GM23248 (cell line): ENCODE results near the gene CTNND2. TPM values are rescaled to one million over a fixed set of nuclear protein-coding genes. Genes with fewer than 3 reads are reported as not detected.

Experiments used
- DNase-seq: peaks from one replicate; pipeline ENCODE4 v3.0.0-alpha.2; 2015
- H2AFZ ChIP-seq: fragments of 200-600 bp; sonication (generic); 2 replicates; pipeline ENCODE4 v1.6.1; 2016; ENCODE audit warnings: antibody characterized with exemption
- H3F3A ChIP-seq: fragments of 200-600 bp; sonication (generic); 2 replicates; pipeline ENCODE4 v1.6.1; 2016; ENCODE audit warnings: mild to moderate bottlenecking, antibody characterized with exemption, mixed run types; ENCODE audit not compliant: insufficient read depth
- H3K27ac ChIP-seq: fragments of 200-600 bp; sonication (generic); 2 replicates; pipeline ENCODE4 v1.5.1; 2016; ENCODE audit warnings: mild to moderate bottlenecking
- H3K27me3 ChIP-seq: fragments of 200-600 bp; sonication (generic); replicated peaks from 2 replicates; pipeline ENCODE4 v1.6.1; 2016; ENCODE audit warnings: mild to moderate bottlenecking; ENCODE audit not compliant: insufficient read depth
- H3K36me3 ChIP-seq: fragments of 200-600 bp; sonication (generic); 2 replicates; pipeline ENCODE4 v1.6.1; 2016; ENCODE audit warnings: low read depth, mild to moderate bottlenecking
- H3K4me1 ChIP-seq: fragments of 200-600 bp; sonication (generic); 2 replicates; pipeline ENCODE4 v1.6.1; 2016; ENCODE audit warnings: mild to moderate bottlenecking; ENCODE audit not compliant: insufficient read depth
- H3K4me2 ChIP-seq: fragments of 200-600 bp; sonication (generic); one replicate; pipeline ENCODE4 v1.6.1; 2016; ENCODE audit warnings: mild to moderate bottlenecking; ENCODE audit not compliant: unreplicated experiment
- H3K4me3 ChIP-seq: fragments of 200-600 bp; sonication (generic); 2 replicates; pipeline ENCODE4 v1.5.1; 2016; ENCODE audit warnings: mild to moderate bottlenecking
- H3K79me2 ChIP-seq: fragments of 200-600 bp; sonication (generic); 2 replicates; pipeline ENCODE4 v1.6.1; 2016; ENCODE audit warnings: mild to moderate bottlenecking; ENCODE audit not compliant: insufficient read depth
- H3K9ac ChIP-seq: fragments of 200-600 bp; sonication (generic); 2 replicates; pipeline ENCODE4 v1.6.1; 2016; ENCODE audit warnings: mild to moderate bottlenecking
- H3K9me2 ChIP-seq: fragments of 200-600 bp; sonication (generic); 2 replicates; pipeline ENCODE4 v1.6.1; 2016; ENCODE audit warnings: mixed run types, mild to moderate bottlenecking, moderate library complexity; ENCODE audit not compliant: insufficient read depth
- H3K9me3 ChIP-seq: fragments of 200-600 bp; sonication (generic); one replicate; pipeline ENCODE4 v1.6.1; 2017; ENCODE audit warnings: low read depth
- H4K20me1 ChIP-seq: fragments of 200-600 bp; sonication (generic); 2 replicates; pipeline ENCODE4 v1.6.0; 2016; ENCODE audit not compliant: insufficient read depth
- EZH2 ChIP-seq: fragments of 200-600 bp; sonication (generic); IDR thresholded peaks from 2 replicates; pipeline ENCODE4 v1.6.1; 2018; ENCODE audit warnings: antibody characterized with exemption, mild to moderate bottlenecking; ENCODE audit not compliant: insufficient read depth, poor library complexity, severe bottlenecking
- EZH2phosphoT487 ChIP-seq: fragments of 200-600 bp; sonication (generic); IDR thresholded peaks from 2 replicates; pipeline ENCODE4 v1.6.1; 2018; ENCODE audit warnings: antibody characterized with exemption, moderate library complexity, mild to moderate bottlenecking, low read depth; ENCODE audit not compliant: insufficient read depth
- WGBS, 2 experiments: methylation state at CpG; one replicate each; pipeline ENCODE4 v1.1.6; 2015 to 2017; ENCODE audit warnings: low lambda C conversion rate in 2 of 2, low coverage in 1 of 2; ENCODE audit errors: missing lambda C conversion rate in 2 of 2; 5-methylcytosine and 5-hydroxymethylcytosine counted together
- in situ Hi-C: fragments of 300-500 bp; cut with MboI; formaldehyde crosslinking; loops from 2 replicates; pipeline ENCODE4 v1.15.0; 2020
- polyA plus RNA-seq: library from polyadenylated mRNA; unstranded; fragments of >200 nt; fragmentation: Nextera tagmentation; extraction: Ambion mirVana; gene quantifications from 2 replicates; pipeline ENCODE4 v1.2.1, GENCODE V29; 2016
- total RNA-seq: library from RNA; depleted of rRNA; stranded (reverse); fragments of >200 nt; shearing (Covaris generic); gene quantifications from 2 replicates; pipeline ENCODE4 v1.2.3, GENCODE V29; 2014

The CTNND2 gene
- total and polyA plus RNA-seq, 2 experiments from 2014 or later, result not detected

GRCh38 chr5:11234501-11234911, 669.7 kb downstream of the CTNND2 start:
- in situ Hi-C loops, result no loop called here
- H3K4me3 ChIP-seq, result no peak overlapping the region
- no peaks in the 10 kb centered on the region for H3K4me1 ChIP-seq
- H3K4me2 ChIP-seq, result no peak overlapping the region
- H3K9me3 ChIP-seq, result no peaks in the 10 kb centered on the region
- no peaks in the 10 kb centered on the region for H3K36me3 ChIP-seq
- H2AFZ ChIP-seq, result no peak overlapping the region
- H3K27me3 ChIP-seq, result no peaks in the 10 kb centered on the region
- DNase-seq, result no peak
- no peak overlapping the region for H3K9ac ChIP-seq
- no peaks in the 10 kb centered on the region for H4K20me1 ChIP-seq
- H3K27ac ChIP-seq, result no peak overlapping the region
- H3K79me2 ChIP-seq, result no peaks in the 10 kb centered on the region
- H3F3A ChIP-seq, result no peaks in the 10 kb centered on the region
- TF ChIP-seq EZH2 (no peak), EZH2phosphoT487 (no peak)
- H3K9me2 ChIP-seq, result no peaks in the 10 kb centered on the region
- WGBS, 2 experiments, result 29 to 47% methylated on average over 5 of the region's 5 CpGs

GRCh38 chr5:11230890-11231289, 673.4 kb downstream of the CTNND2 start:
- no peaks in the 10 kb centered on the region for H3K9me3 ChIP-seq
- in situ Hi-C loops, result no loop called here
- no peak overlapping the region for H3K9ac ChIP-seq
- no peak overlapping the region for H3K4me2 ChIP-seq
- H3F3A ChIP-seq, result no peaks in the 10 kb centered on the region
- no peaks in the 10 kb centered on the region for H4K20me1 ChIP-seq
- no peak overlapping the region for H3K27ac ChIP-seq
- H3K4me1 ChIP-seq, result no peaks in the 10 kb centered on the region
- H3K9me2 ChIP-seq, result no peaks in the 10 kb centered on the region
- no peak overlapping the region for H3K4me3 ChIP-seq
- DNase-seq, result no peak
- no peaks in the 10 kb centered on the region for H3K27me3 ChIP-seq
- no peak overlapping the region for H2AFZ ChIP-seq
- no peaks in the 10 kb centered on the region for H3K36me3 ChIP-seq
- 16 to 20% methylated on average over 3 of the region's 3 CpGs for WGBS, 2 experiments
- no peaks in the 10 kb centered on the region for H3K79me2 ChIP-seq
- TF ChIP-seq EZH2 (no peak), EZH2phosphoT487 (no peak)

- Histone ChIP-seq H3K36me3 (no peaks in the 10 kb centered on the region), H3K9me2 (no peaks in the 10 kb centered on the region), H3F3A (no peaks in the 10 kb centered on the region), H3K79me2 (no peaks in the 10 kb centered on the region), H3K27ac (no peak overlapping the region), H2AFZ (no peak overlapping the region), H4K20me1 (no peaks in the 10 kb centered on the region), H3K4me1 (no peaks in the 10 kb centered on the region), H3K27me3 (no peaks in the 10 kb centered on the region), H3K9me3 (no peaks in the 10 kb centered on the region), H3K4me2 (no peak overlapping the region), H3K4me3 (no peak overlapping the region), H3K9ac (no peak overlapping the region)
- 14 to 17% methylated on average over 3 of the region's 3 CpGs for WGBS, 2 experiments
- no peak for TF ChIP-seq EZH2phosphoT487
- no peak for TF ChIP-seq EZH2
- in situ Hi-C loops, result no loop called here
- DNase-seq, result no peak
These were observed 677.2 kb downstream of the CTNND2 start for GRCh38 chr5:11227064-11227463.

- no peaks in the 10 kb centered on the region for H3F3A ChIP-seq
- H3K27me3 ChIP-seq, result no peaks in the 10 kb centered on the region
- H3K36me3 ChIP-seq, result no peaks in the 10 kb centered on the region
- no peaks in the 10 kb centered on the region for H3K9me3 ChIP-seq
- H3K4me2 ChIP-seq, result no peak overlapping the region
- H3K4me1 ChIP-seq, result no peaks in the 10 kb centered on the region
- H3K4me3 ChIP-seq, result no peak overlapping the region
- in situ Hi-C loops, result no loop called here
- no peak overlapping the region for H3K27ac ChIP-seq
- no peaks in the 10 kb centered on the region for H4K20me1 ChIP-seq
- 22 to 30% methylated on average over 1 of the region's 1 CpG for WGBS, 2 experiments
- no peak for DNase-seq
- H3K9me2 ChIP-seq, result no peaks in the 10 kb centered on the region
- no peak for TF ChIP-seq EZH2
- TF ChIP-seq EZH2phosphoT487, result no peak
- H3K9ac ChIP-seq, result no peak overlapping the region
- no peak overlapping the region for H2AFZ ChIP-seq
- no peaks in the 10 kb centered on the region for H3K79me2 ChIP-seq
These were observed 679.6 kb downstream of the CTNND2 start for GRCh38 chr5:11224436-11225187.
